ENCODE data around the gene BCAR3.

Gene BCAR3

GRCh38 chr1:93716941-93717368, 35.3 kb upstream of the BCAR3 start:
- Histone ChIP-seq H3K4me1 (ENCODE audit: insufficient read depth, low read length) (peaks cover 16% of the 10 kb centered on the region), H3K36me3 (ENCODE audit: insufficient read depth, low read length) (no peaks in the 10 kb centered on the region), H3K27me3 (ENCODE audit: control insufficient read depth in 1 of 2, insufficient read depth in 2 of 2, low read length in 2 of 2) (no peaks in the 10 kb centered on the region), H3K9ac (ENCODE audit: low read length) (no peak overlapping the region), H3K27ac (ENCODE audit: low read depth, low read length) (no peak overlapping the region), H3K4me3 (ENCODE audit: low read depth in 1 of 2, low read length in 2 of 2) (no peak overlapping the region), H3K9me3 (ENCODE audit: low read length) (no peaks in the 10 kb centered on the region)

GRCh38 chr1:93716163-93716562, 34.5 kb upstream of the BCAR3 start:
- H3K4me1 ChIP-seq (ENCODE audit: insufficient read depth, low read length): peaks cover 16% of the 10 kb centered on the region
- H3K36me3 ChIP-seq (ENCODE audit: insufficient read depth, low read length): no peaks in the 10 kb centered on the region
- no peak overlapping the region for H3K9ac ChIP-seq (ENCODE audit: low read length)
- no peak overlapping the region for H3K4me3 ChIP-seq (ENCODE audit: low read depth in 1 of 2, low read length in 2 of 2)
- no peaks in the 10 kb centered on the region for H3K9me3 ChIP-seq (ENCODE audit: low read length)
- no peak overlapping the region for H3K27ac ChIP-seq (ENCODE audit: low read depth, low read length)
- H3K27me3 ChIP-seq (ENCODE audit: control insufficient read depth in 1 of 2, insufficient read depth in 2 of 2, low read length in 2 of 2): no peaks in the 10 kb centered on the region

- Histone ChIP-seq H3K9me3 (ENCODE audit: low read length) (no peaks in the 10 kb centered on the region), H3K4me1 (ENCODE audit: insufficient read depth, low read length) (peaks cover 16% of the 10 kb centered on the region), H3K9ac (ENCODE audit: low read length) (no peak overlapping the region), H3K4me3 (ENCODE audit: low read depth in 1 of 2, low read length in 2 of 2) (peak overlapping the region in 1 of 2 donors; percentile 31), H3K27ac (ENCODE audit: low read depth, low read length) (no peak overlapping the region), H3K27me3 (ENCODE audit: control insufficient read depth in 1 of 2, insufficient read depth in 2 of 2, low read length in 2 of 2) (no peaks in the 10 kb centered on the region), H3K36me3 (ENCODE audit: insufficient read depth, low read length) (no peaks in the 10 kb centered on the region)
Observed at GRCh38 chr1:93715529-93716126, 34.0 kb upstream of the BCAR3 start.

- H3K9ac ChIP-seq (ENCODE audit: low read length): no peak overlapping the region
- no peaks in the 10 kb centered on the region for H3K9me3 ChIP-seq (ENCODE audit: low read length)
- H3K4me3 ChIP-seq (ENCODE audit: low read depth in 1 of 2, low read length in 2 of 2): no peak overlapping the region
- no peaks in the 10 kb centered on the region for H3K27me3 ChIP-seq (ENCODE audit: control insufficient read depth in 1 of 2, insufficient read depth in 2 of 2, low read length in 2 of 2)
- H3K36me3 ChIP-seq (ENCODE audit: insufficient read depth, low read length): no peaks in the 10 kb centered on the region
- H3K4me1 ChIP-seq (ENCODE audit: insufficient read depth, low read length): peaks cover 18% of the 10 kb centered on the region
- H3K27ac ChIP-seq (ENCODE audit: low read depth, low read length): no peak overlapping the region
Observed at GRCh38 chr1:93714356-93714755, 32.7 kb upstream of the BCAR3 start.

GRCh38 chr1:93713341-93713740, 31.7 kb upstream of the BCAR3 start:
- H3K4me1 ChIP-seq (ENCODE audit: insufficient read depth, low read length): peaks cover 28% of the 10 kb centered on the region
- H3K36me3 ChIP-seq (ENCODE audit: insufficient read depth, low read length): no peaks in the 10 kb centered on the region
- no peak overlapping the region for H3K9ac ChIP-seq (ENCODE audit: low read length)
- no peaks in the 10 kb centered on the region for H3K27me3 ChIP-seq (ENCODE audit: control insufficient read depth in 1 of 2, insufficient read depth in 2 of 2, low read length in 2 of 2)
- no peak overlapping the region for H3K4me3 ChIP-seq (ENCODE audit: low read depth in 1 of 2, low read length in 2 of 2)
- H3K9me3 ChIP-seq (ENCODE audit: low read length): no peaks in the 10 kb centered on the region
- H3K27ac ChIP-seq (ENCODE audit: low read depth, low read length): no peak overlapping the region

- H3K9ac ChIP-seq (ENCODE audit: low read length): no peak overlapping the region
- H3K9me3 ChIP-seq (ENCODE audit: low read length): no peaks in the 10 kb centered on the region
- H3K4me3 ChIP-seq (ENCODE audit: low read depth in 1 of 2, low read length in 2 of 2): no peak overlapping the region
- H3K4me1 ChIP-seq (ENCODE audit: insufficient read depth, low read length): peaks cover 28% of the 10 kb centered on the region
- H3K27me3 ChIP-seq (ENCODE audit: control insufficient read depth in 1 of 2, insufficient read depth in 2 of 2, low read length in 2 of 2): no peaks in the 10 kb centered on the region
- H3K36me3 ChIP-seq (ENCODE audit: insufficient read depth, low read length): no peaks in the 10 kb centered on the region
- no peak overlapping the region for H3K27ac ChIP-seq (ENCODE audit: low read depth, low read length)
Observed at GRCh38 chr1:93712741-93713140, 31.1 kb upstream of the BCAR3 start.

GRCh38 chr1:93710499-93711453, 29.1 kb upstream of the BCAR3 start:
- H3K27me3 ChIP-seq (ENCODE audit: control insufficient read depth in 1 of 2, insufficient read depth in 2 of 2, low read length in 2 of 2): no peaks in the 10 kb centered on the region
- no peaks in the 10 kb centered on the region for H3K9me3 ChIP-seq (ENCODE audit: low read length)
- H3K4me3 ChIP-seq (ENCODE audit: low read depth in 1 of 2, low read length in 2 of 2): no peak overlapping the region
- H3K9ac ChIP-seq (ENCODE audit: low read length): no peak overlapping the region
- H3K36me3 ChIP-seq (ENCODE audit: insufficient read depth, low read length): no peaks in the 10 kb centered on the region
- H3K4me1 ChIP-seq (ENCODE audit: insufficient read depth, low read length): peaks cover 22% of the 10 kb centered on the region
- H3K27ac ChIP-seq (ENCODE audit: low read depth, low read length): no peak overlapping the region

- Histone ChIP-seq H3K27ac (ENCODE audit: low read depth, low read length) (no peak overlapping the region), H3K9ac (ENCODE audit: low read length) (no peak overlapping the region), H3K4me3 (ENCODE audit: low read depth in 1 of 2, low read length in 2 of 2) (no peak overlapping the region)
Observed at GRCh38 chr1:93708734-93709481, 27.3 kb upstream of the BCAR3 start.

GRCh38 chr1:93707956-93708355, 26.3 kb upstream of the BCAR3 start:
- H3K4me3 ChIP-seq (ENCODE audit: low read depth in 1 of 2, low read length in 2 of 2): no peak overlapping the region
- H3K36me3 ChIP-seq (ENCODE audit: insufficient read depth, low read length): no peaks in the 10 kb centered on the region

More at GRCh38 chr1:93708734-93709481, 27.3 kb upstream of the BCAR3 start:
- Histone ChIP-seq H3K36me3 (ENCODE audit: insufficient read depth, low read length) (no peaks in the 10 kb centered on the region), H3K27me3 (ENCODE audit: control insufficient read depth in 1 of 2, insufficient read depth in 2 of 2, low read length in 2 of 2) (no peaks in the 10 kb centered on the region), H3K4me1 (ENCODE audit: insufficient read depth, low read length) (peaks cover 12% of the 10 kb centered on the region), H3K9me3 (ENCODE audit: low read length) (no peaks in the 10 kb centered on the region)

GRCh38 chr1:93705892-93706500, 24.4 kb upstream of the BCAR3 start:
- no peaks in the 10 kb centered on the region for H3K27me3 ChIP-seq (ENCODE audit: control insufficient read depth in 1 of 2, insufficient read depth in 2 of 2, low read length in 2 of 2)
- H3K4me3 ChIP-seq (ENCODE audit: low read depth in 1 of 2, low read length in 2 of 2): no peak overlapping the region
- H3K9me3 ChIP-seq (ENCODE audit: low read length): no peaks in the 10 kb centered on the region
- H3K4me1 ChIP-seq (ENCODE audit: insufficient read depth, low read length): peaks cover 12% of the 10 kb centered on the region
- H3K9ac ChIP-seq (ENCODE audit: low read length): no peak overlapping the region
- no peak overlapping the region for H3K27ac ChIP-seq (ENCODE audit: low read depth, low read length)
- H3K36me3 ChIP-seq (ENCODE audit: insufficient read depth, low read length): no peaks in the 10 kb centered on the region

More at GRCh38 chr1:93707956-93708355, 26.3 kb upstream of the BCAR3 start:
- Histone ChIP-seq H3K27ac (ENCODE audit: low read depth, low read length) (no peak overlapping the region), H3K4me1 (ENCODE audit: insufficient read depth, low read length) (peaks cover 12% of the 10 kb centered on the region), H3K27me3 (ENCODE audit: control insufficient read depth in 1 of 2, insufficient read depth in 2 of 2, low read length in 2 of 2) (no peaks in the 10 kb centered on the region), H3K9me3 (ENCODE audit: low read length) (no peaks in the 10 kb centered on the region), H3K9ac (ENCODE audit: low read length) (no peak overlapping the region)

- H3K9ac ChIP-seq (ENCODE audit: low read length): no peak overlapping the region
- H3K4me3 ChIP-seq (ENCODE audit: low read depth in 1 of 2, low read length in 2 of 2): no peak overlapping the region
- H3K9me3 ChIP-seq (ENCODE audit: low read length): no peaks in the 10 kb centered on the region
- no peak overlapping the region for H3K27ac ChIP-seq (ENCODE audit: low read depth, low read length)
- no peaks in the 10 kb centered on the region for H3K27me3 ChIP-seq (ENCODE audit: control insufficient read depth in 1 of 2, insufficient read depth in 2 of 2, low read length in 2 of 2)
- H3K4me1 ChIP-seq (ENCODE audit: insufficient read depth, low read length): peaks cover 7% of the 10 kb centered on the region
- no peaks in the 10 kb centered on the region for H3K36me3 ChIP-seq (ENCODE audit: insufficient read depth, low read length)
Observed at GRCh38 chr1:93704052-93704451, 22.4 kb upstream of the BCAR3 start.

Measured in muscle layer of colon (tissue), 2 donors.